Activated naive CD8-positive, alpha-beta T cell (primary cell): ENCODE measurements around the gene MED25.

Experiments
- H3K27ac Mint-ChIP-seq: one replicate; pipeline ENCODE4 v1.8.0; 2021; ENCODE audit warnings: mixed read lengths
- H3K27me3 Mint-ChIP-seq: one replicate; pipeline ENCODE4 v1.8.0; 2021; ENCODE audit warnings: mixed read lengths
- H3K36me3 Mint-ChIP-seq: one replicate; pipeline ENCODE4 v1.8.0; 2021; ENCODE audit warnings: mixed read lengths
- H3K4me1 Mint-ChIP-seq: one replicate; pipeline ENCODE4 v1.8.0; 2021; ENCODE audit warnings: low read depth, mixed read lengths
- H3K4me3 Mint-ChIP-seq: one replicate; pipeline ENCODE4 v1.8.0; 2021; ENCODE audit warnings: mild to moderate bottlenecking, mixed read lengths
- H3K9me3 Mint-ChIP-seq: one replicate; pipeline ENCODE4 v1.8.0; 2021; ENCODE audit warnings: low read depth, mixed read lengths

Gene MED25

GRCh38 chr19:49817964-49818648 lies at the start of gene MED25:
Gene MED25 (plus strand): TSS chr19:49818289. CDS start chr19:49818342, 53 bp downstream.
- Mint-ChIP-seq H3K36me3 (no peaks in the 10 kb centered on the region), H3K4me3 (peak within 1 kb of the TSS; percentile 97), H3K9me3 (no peaks in the 10 kb centered on the region), H3K4me1 (peaks cover 29% of the 10 kb centered on the region), H3K27ac (peak within 1 kb of the TSS; percentile 96), H3K27me3 (no peaks in the 10 kb centered on the region)

GRCh38 chr19:49770529-49770928 lies 47.6 kb upstream of the MED25 start:
- H3K36me3 Mint-ChIP-seq: no peaks in the 10 kb centered on the region
- H3K27me3 Mint-ChIP-seq: no peaks in the 10 kb centered on the region
- no peak overlapping the region for H3K4me3 Mint-ChIP-seq
- H3K4me1 Mint-ChIP-seq: peaks cover 38% of the 10 kb centered on the region
- H3K9me3 Mint-ChIP-seq: no peaks in the 10 kb centered on the region
- no peak overlapping the region for H3K27ac Mint-ChIP-seq

- Mint-ChIP-seq H3K9me3 (no peaks in the 10 kb centered on the region), H3K4me3 (no peak overlapping the region), H3K4me1 (peaks cover 37% of the 10 kb centered on the region)
These were observed 46.4 kb upstream of the MED25 start for GRCh38 chr19:49771674-49772139.

GRCh38 chr19:49772850-49773432 lies 45.1 kb upstream of the MED25 start:
- H3K4me1 Mint-ChIP-seq: peaks cover 30% of the 10 kb centered on the region
- no peak overlapping the region for H3K27ac Mint-ChIP-seq
- no peaks in the 10 kb centered on the region for H3K9me3 Mint-ChIP-seq
- no peaks in the 10 kb centered on the region for H3K27me3 Mint-ChIP-seq
- H3K4me3 Mint-ChIP-seq: no peak overlapping the region
- no peaks in the 10 kb centered on the region for H3K36me3 Mint-ChIP-seq

More at GRCh38 chr19:49771674-49772139, 46.4 kb upstream of the MED25 start:
- no peaks in the 10 kb centered on the region for H3K36me3 Mint-ChIP-seq
- H3K27ac Mint-ChIP-seq: no peak overlapping the region
- H3K27me3 Mint-ChIP-seq: no peaks in the 10 kb centered on the region

- peaks cover 21% of the 10 kb centered on the region for H3K4me1 Mint-ChIP-seq
- no peaks in the 10 kb centered on the region for H3K36me3 Mint-ChIP-seq
- H3K27me3 Mint-ChIP-seq: no peaks in the 10 kb centered on the region
- H3K4me3 Mint-ChIP-seq: no peak overlapping the region
- H3K9me3 Mint-ChIP-seq: no peaks in the 10 kb centered on the region
- H3K27ac Mint-ChIP-seq: no peak overlapping the region
These were observed 44.3 kb upstream of the MED25 start for GRCh38 chr19:49773663-49774350.

DNA sequence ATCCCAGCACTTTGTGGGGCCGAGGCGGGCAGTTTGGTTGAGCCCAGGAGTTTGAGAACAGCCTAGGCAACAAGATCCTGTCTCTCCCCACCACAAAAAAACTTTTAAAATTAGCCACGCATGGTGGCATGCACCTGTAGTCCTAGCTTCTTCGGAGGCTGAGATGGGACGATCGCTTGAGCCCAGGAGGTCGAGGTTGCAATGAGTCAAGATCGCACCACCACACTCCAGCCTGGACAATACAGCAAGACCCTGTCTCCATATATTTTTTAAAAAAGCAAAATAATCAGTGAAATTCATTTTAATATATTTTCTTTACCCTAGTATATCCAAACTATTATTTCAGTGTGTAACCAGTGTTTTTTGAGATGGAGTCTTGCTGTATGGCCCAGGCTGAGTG lies 43.1 kb upstream of the MED25 start:
- Mint-ChIP-seq H3K4me1 (peaks cover 14% of the 10 kb centered on the region), H3K36me3 (no peaks in the 10 kb centered on the region), H3K27me3 (no peaks in the 10 kb centered on the region), H3K9me3 (no peaks in the 10 kb centered on the region), H3K27ac (no peak overlapping the region), H3K4me3 (no peak overlapping the region)

DNA sequence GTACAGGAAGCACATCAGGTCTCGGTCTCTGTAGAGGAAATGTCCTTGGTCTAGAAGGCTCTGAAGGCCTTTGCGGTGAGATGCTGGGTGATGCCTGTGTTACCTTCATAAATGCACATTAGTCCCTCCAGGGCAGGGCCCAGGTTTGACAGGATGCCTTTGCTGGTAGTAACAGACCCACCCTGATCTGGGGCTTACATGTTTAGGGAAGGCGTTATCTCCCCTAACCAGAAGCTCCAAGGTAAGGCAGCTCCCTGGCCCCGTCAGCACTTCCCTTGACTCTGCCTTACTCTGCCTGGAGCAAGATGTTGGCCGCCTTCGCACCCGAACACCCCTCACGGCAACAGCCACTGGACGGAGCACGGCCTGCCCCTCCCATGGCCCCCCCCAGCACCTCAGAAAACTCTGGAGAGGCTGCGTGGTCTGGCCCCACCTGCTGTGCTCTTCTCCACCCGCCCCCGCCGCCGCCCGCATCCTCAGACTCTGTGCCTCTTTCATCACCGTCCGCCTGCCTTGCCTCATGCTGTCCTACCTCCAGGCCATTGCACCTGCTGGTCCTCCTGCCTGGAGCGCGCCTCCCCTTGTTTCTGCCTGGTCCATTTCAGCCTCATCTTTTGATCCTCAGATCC lies 42.2 kb upstream of the MED25 start:
- Mint-ChIP-seq H3K27me3 (no peaks in the 10 kb centered on the region), H3K9me3 (no peaks in the 10 kb centered on the region), H3K4me3 (no peak overlapping the region), H3K36me3 (no peaks in the 10 kb centered on the region), H3K4me1 (peaks cover 10% of the 10 kb centered on the region), H3K27ac (peak overlapping the region; percentile 64)

DNA sequence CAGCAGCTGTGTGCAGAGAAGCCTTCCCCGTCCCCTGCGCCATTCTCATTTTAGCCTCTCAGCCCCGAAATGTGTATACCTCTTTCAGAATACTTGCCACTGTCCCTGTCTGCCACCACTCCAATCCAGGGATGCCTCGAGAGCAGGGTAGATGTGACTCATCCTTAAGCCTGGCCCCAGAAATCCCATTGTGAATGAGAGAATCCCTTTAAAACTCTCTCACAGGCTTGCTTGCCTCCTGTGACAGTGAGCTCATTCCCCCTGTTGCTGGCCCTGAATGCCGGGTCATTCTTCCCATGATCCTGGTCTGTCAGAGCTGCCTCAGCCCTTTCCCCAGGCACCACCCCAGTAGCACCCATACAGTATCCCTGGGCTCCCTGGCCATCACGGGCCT lies 41.7 kb upstream of the MED25 start:
- Mint-ChIP-seq H3K36me3 (no peaks in the 10 kb centered on the region), H3K4me3 (no peak overlapping the region), H3K27me3 (no peaks in the 10 kb centered on the region), H3K9me3 (no peaks in the 10 kb centered on the region), H3K4me1 (peaks cover 10% of the 10 kb centered on the region), H3K27ac (peak overlapping the region; percentile 64)

DNA sequence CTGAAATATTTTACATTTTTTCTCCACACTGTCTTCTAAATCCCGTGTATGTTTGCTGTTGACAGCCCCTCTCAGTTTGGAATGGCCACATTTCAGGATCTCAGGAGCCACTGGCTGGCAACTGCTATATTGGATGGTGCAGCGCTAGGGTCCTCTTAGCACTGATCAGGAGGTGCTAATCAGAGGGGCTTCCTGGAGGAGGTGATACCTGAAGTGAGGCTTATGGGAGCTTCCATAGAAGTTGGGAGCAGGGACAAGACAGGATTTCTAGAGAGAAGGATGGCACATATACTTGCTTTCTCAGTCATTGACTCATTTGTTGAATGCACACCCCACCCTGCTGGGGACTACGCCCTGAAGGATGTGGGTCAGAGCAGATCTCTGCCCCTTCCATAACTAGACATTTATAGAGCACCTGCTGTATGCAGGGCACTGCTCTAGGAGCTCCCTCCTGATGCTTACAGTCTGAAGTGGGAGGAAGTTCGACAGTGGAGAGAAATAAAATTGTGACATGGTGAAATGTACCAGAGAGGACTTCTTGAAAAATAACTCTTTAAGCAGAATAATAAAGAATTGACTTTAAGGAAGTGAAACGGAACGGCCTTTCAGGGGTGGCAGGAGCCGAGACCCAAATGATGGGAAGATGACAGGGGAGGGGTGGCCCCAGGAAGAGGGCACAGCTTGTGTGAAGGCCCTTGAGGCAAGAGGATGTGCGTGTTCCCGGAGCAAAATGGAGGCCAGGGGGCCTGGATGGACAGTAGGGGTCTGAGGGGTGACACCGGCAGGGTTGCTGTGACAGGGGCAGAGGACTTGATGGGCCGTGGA lies 38.1 kb upstream of the MED25 start:
- Mint-ChIP-seq H3K9me3 (no peaks in the 10 kb centered on the region), H3K4me3 (no peak overlapping the region), H3K27ac (no peak overlapping the region), H3K27me3 (no peaks in the 10 kb centered on the region), H3K36me3 (peaks cover 4% of the 10 kb centered on the region), H3K4me1 (peaks cover 6% of the 10 kb centered on the region)

- peak overlapping the region; percentile 12 for H3K27ac Mint-ChIP-seq
- no peak overlapping the region for H3K4me3 Mint-ChIP-seq
- H3K4me1 Mint-ChIP-seq: peaks cover 3% of the 10 kb centered on the region
- no peaks in the 10 kb centered on the region for H3K9me3 Mint-ChIP-seq
- H3K27me3 Mint-ChIP-seq: no peaks in the 10 kb centered on the region
- peaks cover 9% of the 10 kb centered on the region for H3K36me3 Mint-ChIP-seq
These were observed 37.2 kb upstream of the MED25 start for GRCh38 chr19:49780861-49781260.

GRCh38 chr19:49781394-49781793 lies 36.7 kb upstream of the MED25 start:
- Mint-ChIP-seq H3K36me3 (peaks cover 9% of the 10 kb centered on the region), H3K27me3 (no peaks in the 10 kb centered on the region), H3K4me3 (no peak overlapping the region), H3K27ac (no peak overlapping the region), H3K9me3 (no peaks in the 10 kb centered on the region), H3K4me1 (no peaks in the 10 kb centered on the region)

DNA sequence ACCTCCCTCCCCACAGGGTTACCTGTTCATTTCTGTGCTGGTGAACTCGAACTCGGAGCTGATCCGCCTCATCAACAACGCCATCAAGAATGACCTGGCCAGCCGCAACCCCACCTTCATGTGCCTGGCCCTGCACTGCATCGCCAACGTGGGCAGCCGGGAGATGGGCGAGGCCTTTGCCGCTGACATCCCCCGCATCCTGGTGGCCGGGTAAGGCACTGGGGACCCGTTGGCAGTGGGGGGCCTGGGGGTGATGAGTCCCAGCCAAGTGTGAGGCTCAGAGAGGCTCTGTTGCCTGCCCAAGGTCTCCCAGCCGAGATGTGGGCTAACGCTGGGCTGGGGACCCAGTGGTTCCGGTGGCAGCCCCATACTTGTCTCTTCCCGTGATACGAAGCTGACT lies 35.6 kb upstream of the MED25 start:
- H3K4me3 Mint-ChIP-seq: no peak overlapping the region
- no peaks in the 10 kb centered on the region for H3K9me3 Mint-ChIP-seq
- no peak overlapping the region for H3K27ac Mint-ChIP-seq
- peaks cover 9% of the 10 kb centered on the region for H3K36me3 Mint-ChIP-seq
- no peaks in the 10 kb centered on the region for H3K27me3 Mint-ChIP-seq
- H3K4me1 Mint-ChIP-seq: no peaks in the 10 kb centered on the region

DNA sequence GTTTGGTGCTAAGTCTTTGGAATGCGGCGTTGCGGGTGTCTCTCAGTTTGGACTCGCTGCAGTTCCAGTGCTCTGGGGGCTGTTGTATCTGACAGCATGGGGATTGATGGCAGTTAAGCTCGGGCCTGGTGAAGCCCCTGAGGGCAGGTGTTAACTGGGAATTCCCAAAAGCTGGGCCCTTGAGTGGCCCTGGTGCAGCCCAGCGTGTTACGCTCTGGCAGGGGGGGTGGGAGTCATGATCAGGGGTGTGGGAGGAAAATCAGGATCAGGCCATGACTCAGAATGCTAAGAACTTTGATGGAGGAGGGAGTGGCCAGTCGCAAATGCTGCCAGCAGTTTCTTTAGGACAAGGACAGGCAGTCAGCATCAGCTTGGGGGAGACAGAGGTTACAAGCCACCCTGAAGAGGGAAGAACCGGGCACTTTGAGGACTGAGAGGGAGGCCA lies 31.7 kb upstream of the MED25 start:
- Mint-ChIP-seq H3K9me3 (no peaks in the 10 kb centered on the region), H3K4me1 (no peaks in the 10 kb centered on the region), H3K4me3 (no peak overlapping the region), H3K27me3 (no peaks in the 10 kb centered on the region), H3K27ac (no peak overlapping the region), H3K36me3 (peaks cover 11% of the 10 kb centered on the region)

GRCh38 chr19:49787746-49788145 lies 30.3 kb upstream of the MED25 start:
- no peaks in the 10 kb centered on the region for H3K27me3 Mint-ChIP-seq
- H3K36me3 Mint-ChIP-seq: peaks cover 11% of the 10 kb centered on the region
- H3K4me1 Mint-ChIP-seq: no peaks in the 10 kb centered on the region
- no peak overlapping the region for H3K27ac Mint-ChIP-seq
- no peak overlapping the region for H3K4me3 Mint-ChIP-seq
- H3K9me3 Mint-ChIP-seq: no peaks in the 10 kb centered on the region
